ENCODE data around the gene CS.

Gene CS

GRCh38 chr12:56300644-56301464 is 724 bp upstream of the CS start:
- H3K27ac ChIP-seq (ENCODE audit: poor library complexity, severe bottlenecking): peak overlapping the region; percentile 71
- peak; percentile 4; the same call in 2 of the 3 replicates for ATAC-seq (ENCODE audit: low read depth)

DNA sequence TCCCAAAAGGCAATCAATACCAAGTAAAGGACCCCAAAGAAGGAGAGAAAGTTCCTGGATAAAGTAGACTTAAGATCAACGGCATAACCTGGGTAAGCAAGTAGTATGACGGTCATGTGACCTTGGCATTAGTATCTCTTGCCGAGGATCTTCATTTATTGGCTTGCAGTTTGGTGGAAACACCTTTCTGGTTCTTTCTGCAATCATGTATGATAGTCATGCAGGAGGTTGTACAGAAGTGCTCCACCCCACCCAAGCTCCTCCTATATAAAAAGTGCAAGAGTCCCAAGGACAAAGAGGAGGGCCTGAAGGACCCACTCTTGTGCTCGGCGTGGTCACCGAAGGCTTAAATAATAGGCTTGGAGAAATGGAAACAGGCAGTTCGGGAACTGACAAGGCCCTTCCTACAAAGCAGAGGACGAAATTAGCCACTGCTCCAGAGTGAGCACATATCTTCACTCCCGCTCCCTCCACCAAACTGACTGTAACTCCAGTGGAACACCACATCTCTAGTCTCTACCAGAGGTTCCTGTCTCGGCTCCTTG is 750 bp downstream of the CS start:
- peak overlapping the region; percentile 98 for H3K4me3 ChIP-seq (ENCODE audit: severe bottlenecking)
- peak; percentile 20 for ATAC-seq (ENCODE audit: low read depth)

More at GRCh38 chr12:56300644-56301464, 724 bp upstream of the CS start:
- TF ChIP-seq CTCF (IDR thresholded peaks at IDR 0.05; ENCODE audit: poor library complexity, severe bottlenecking): no peak
- peak overlapping the region; percentile 98 for H3K4me3 ChIP-seq (ENCODE audit: severe bottlenecking)
- H3K36me3 ChIP-seq (ENCODE audit: low read depth): peaks cover 40% of the 10 kb centered on the region
- no peaks in the 10 kb centered on the region for H3K27me3 ChIP-seq (ENCODE audit: insufficient read depth, poor library complexity, severe bottlenecking)
- no peaks in the 10 kb centered on the region for H3K9me3 ChIP-seq (ENCODE audit: severe bottlenecking)
- no peak for DNase-seq (ENCODE audit: low spot score)
- H3K4me1 ChIP-seq (ENCODE audit: insufficient read depth, poor library complexity, severe bottlenecking): peaks cover 10% of the 10 kb centered on the region

GRCh38 chr12:56298828-56299227 is 1.3 kb downstream of the CS start:
- H3K4me1 ChIP-seq (ENCODE audit: insufficient read depth, poor library complexity, severe bottlenecking): peaks cover 10% of the 10 kb centered on the region
- H3K27ac ChIP-seq (ENCODE audit: poor library complexity, severe bottlenecking): peak overlapping the region; percentile 71
- peak overlapping the region; percentile 98 for H3K4me3 ChIP-seq (ENCODE audit: severe bottlenecking)
- ATAC-seq (ENCODE audit: low read depth): no peak
- H3K36me3 ChIP-seq (ENCODE audit: low read depth): peaks cover 41% of the 10 kb centered on the region
- H3K9me3 ChIP-seq (ENCODE audit: severe bottlenecking): no peaks in the 10 kb centered on the region
- H3K27me3 ChIP-seq (ENCODE audit: insufficient read depth, poor library complexity, severe bottlenecking): no peaks in the 10 kb centered on the region
- DNase-seq (ENCODE audit: low spot score): no peak
- TF ChIP-seq CTCF (IDR thresholded peaks at IDR 0.05; ENCODE audit: poor library complexity, severe bottlenecking): no peak

More for the DNA sequence above, 750 bp downstream of the CS start:
- Histone ChIP-seq H3K36me3 (ENCODE audit: low read depth) (peaks cover 41% of the 10 kb centered on the region), H3K27me3 (ENCODE audit: insufficient read depth, poor library complexity, severe bottlenecking) (no peaks in the 10 kb centered on the region), H3K27ac (ENCODE audit: poor library complexity, severe bottlenecking) (peak overlapping the region; percentile 71), H3K9me3 (ENCODE audit: severe bottlenecking) (no peaks in the 10 kb centered on the region), H3K4me1 (ENCODE audit: insufficient read depth, poor library complexity, severe bottlenecking) (peaks cover 10% of the 10 kb centered on the region)
- TF ChIP-seq CTCF (IDR thresholded peaks at IDR 0.05; ENCODE audit: poor library complexity, severe bottlenecking): no peak
- DNase-seq (ENCODE audit: low spot score): no peak

GRCh38 chr12:56297400-56297799 is 2.7 kb downstream of the CS start:
- no peak overlapping the region for H3K4me3 ChIP-seq (ENCODE audit: severe bottlenecking)
- ATAC-seq (ENCODE audit: low read depth) (no peak), DNase-seq (ENCODE audit: low spot score) (no peak)
- H3K27me3 ChIP-seq (ENCODE audit: insufficient read depth, poor library complexity, severe bottlenecking): no peaks in the 10 kb centered on the region
- TF ChIP-seq CTCF (IDR thresholded peaks at IDR 0.05; ENCODE audit: poor library complexity, severe bottlenecking): no peak
- H3K36me3 ChIP-seq (ENCODE audit: low read depth): peaks cover 41% of the 10 kb centered on the region
- H3K27ac ChIP-seq (ENCODE audit: poor library complexity, severe bottlenecking): no peak overlapping the region
- H3K9me3 ChIP-seq (ENCODE audit: severe bottlenecking): no peaks in the 10 kb centered on the region
- peaks cover 10% of the 10 kb centered on the region for H3K4me1 ChIP-seq (ENCODE audit: insufficient read depth, poor library complexity, severe bottlenecking)

DNA sequence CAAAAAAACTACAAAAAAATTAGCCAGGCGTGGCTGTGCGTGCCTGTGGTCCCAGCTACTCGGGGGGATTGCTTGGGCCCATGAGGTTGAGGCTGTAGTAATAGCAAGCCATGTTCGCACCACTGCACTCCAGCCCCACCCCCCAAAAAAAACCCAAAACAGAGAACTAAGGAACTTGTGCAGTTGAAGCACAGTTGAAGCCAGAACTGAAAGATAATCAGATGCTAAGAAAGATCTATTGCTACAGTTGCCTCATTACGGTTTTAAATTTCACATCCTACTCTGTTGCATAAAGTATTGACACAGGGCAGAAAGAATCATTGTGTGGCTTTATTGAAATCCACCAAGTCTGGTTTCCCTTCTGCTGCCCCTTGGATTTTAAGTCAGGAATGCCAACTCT is 3.8 kb downstream of the CS start:
- DNase-seq (ENCODE audit: low spot score): no peak
- no peak for TF ChIP-seq CTCF (IDR thresholded peaks at IDR 0.05; ENCODE audit: poor library complexity, severe bottlenecking)
- H3K27me3 ChIP-seq (ENCODE audit: insufficient read depth, poor library complexity, severe bottlenecking): no peaks in the 10 kb centered on the region
- no peak for ATAC-seq (ENCODE audit: low read depth)
- H3K27ac ChIP-seq (ENCODE audit: poor library complexity, severe bottlenecking): no peak overlapping the region
- H3K4me1 ChIP-seq (ENCODE audit: insufficient read depth, poor library complexity, severe bottlenecking): peaks cover 18% of the 10 kb centered on the region
- H3K36me3 ChIP-seq (ENCODE audit: low read depth): peaks cover 38% of the 10 kb centered on the region
- H3K4me3 ChIP-seq (ENCODE audit: severe bottlenecking): no peak overlapping the region
- H3K9me3 ChIP-seq (ENCODE audit: severe bottlenecking): no peaks in the 10 kb centered on the region

Data from RWPE2 (cell line).